H1 (cell line): Measurements from ENCODE around the gene CTSK.
"Not testable (repeated sequence)": the region's sequence is repeated elsewhere in the genome, so short reads cannot be mapped to it uniquely, and the experiment has no call there.

Experiments
- ASH2L ChIP-seq: fragments of 200-600, 300-600 bp; sonication (generic); IDR thresholded peaks from one replicate; pipeline ENCODE4 v1.7.1; 2017; ENCODE audit warnings: low read length
- CEBPB ChIP-seq: IDR thresholded peaks from 2 replicates; pipeline ENCODE4 v1.6.1; 2012; ENCODE audit warnings: low read depth, low read length
- EP300 ChIP-seq, 2 experiments: IDR thresholded peaks; 1 replicate in 1 of 2; 2 replicates in 1 of 2; pipeline ENCODE4 v1.6.1; 2011 to 2012; ENCODE audit warnings: low read depth in 2 of 2, low read length in 2 of 2, mild to moderate bottlenecking in 2 of 2, borderline replicate concordance in 1 of 2, inconsistent platforms in 1 of 2, moderate library complexity in 1 of 2
- JUN ChIP-seq: IDR thresholded peaks from 2 replicates; pipeline ENCODE4 v1.6.1; 2011; ENCODE audit warnings: low read depth, mild to moderate bottlenecking, improper control_type of control experiment, low read length
- NRF1 ChIP-seq: IDR thresholded peaks from 2 replicates; pipeline ENCODE4 v1.6.1; 2011; ENCODE audit warnings: mild to moderate bottlenecking, low read depth, low read length, improper control_type of control experiment
- POLR2A ChIP-seq, 2 experiments: IDR thresholded peaks; 1 replicate in 1 of 2; 2 replicates in 1 of 2; pipeline ENCODE4 v1.6.1; 2011; ENCODE audit warnings: low read depth in 2 of 2, low read length in 2 of 2, mild to moderate bottlenecking in 2 of 2; ENCODE audit errors: control extremely low read depth in 1 of 2
- POLR2AphosphoS5 ChIP-seq: IDR thresholded peaks from 2 replicates; pipeline ENCODE4 v1.6.1; 2011; ENCODE audit warnings: low read depth, low read length
- RAD21 ChIP-seq, 2 experiments: IDR thresholded peaks in 1 of 2; conservative IDR thresholded peaks in 1 of 2; 2 replicates each; pipeline ENCODE4 v1.6.1; 2011; ENCODE audit warnings: low read depth in 2 of 2, low read length in 2 of 2, improper control_type of control experiment in 1 of 2, inconsistent platforms in 1 of 2, mild to moderate bottlenecking in 1 of 2, moderate library complexity in 1 of 2
- SAP30 ChIP-seq: fragments of 300-600 bp; sonication (generic); IDR thresholded peaks from 2 replicates; pipeline ENCODE4 v1.7.1; 2012; ENCODE audit warnings: low read length, moderate library complexity, mild to moderate bottlenecking, inconsistent platforms; ENCODE audit not compliant: insufficient read depth, insufficient replicate concordance
- SP1 ChIP-seq: IDR thresholded peaks from 2 replicates; pipeline ENCODE4 v1.6.1; 2011; ENCODE audit warnings: low read depth, low read length
- TCF12 ChIP-seq: IDR thresholded peaks from 2 replicates; pipeline ENCODE4 v1.6.1; 2011; ENCODE audit warnings: low read depth, mild to moderate bottlenecking, low read length
- YY1 ChIP-seq: IDR thresholded peaks from 2 replicates; pipeline ENCODE4 v1.6.1; 2011; ENCODE audit warnings: low read depth, mild to moderate bottlenecking, low read length
- TF ChIP-seq, protein P1 (sequence below): IDR thresholded peaks from 2 replicates; pipeline ENCODE4 v1.6.1; 2011; ENCODE audit warnings: low read length, improper control_type of control experiment
- TF ChIP-seq, protein P2 (sequence below), 3 experiments: IDR thresholded peaks; 1 replicate in 2 of 3; 2 replicates in 1 of 3; pipeline versions ENCODE4 v1.5.1 to v1.6.1; 2011; ENCODE audit warnings: low read length in 3 of 3, mild to moderate bottlenecking in 3 of 3, inconsistent platforms in 2 of 3, low read depth in 1 of 3, moderate library complexity in 1 of 3; ENCODE audit not compliant: insufficient read depth in 1 of 3; ENCODE audit errors: control extremely low read depth in 1 of 3

DNA sequence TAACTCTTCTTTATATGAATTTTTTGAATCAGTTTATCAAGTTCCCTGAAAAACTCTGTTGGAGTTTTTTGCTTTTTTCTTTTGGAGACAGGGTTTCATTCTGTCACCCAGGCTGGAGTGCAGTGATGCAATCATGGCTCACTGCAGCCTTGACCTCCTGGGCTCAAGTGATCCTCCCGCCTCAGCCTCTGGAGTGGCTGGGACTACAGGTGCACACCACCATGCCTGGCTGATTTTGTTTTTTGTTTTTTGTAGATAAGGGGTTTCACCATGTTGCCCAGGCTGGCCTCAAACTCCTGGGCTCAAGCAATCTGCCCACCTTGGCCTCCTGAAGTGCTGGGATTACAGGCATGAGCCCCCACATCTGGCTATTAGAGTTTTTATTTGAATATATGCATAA lies 40.4 kb downstream of the CTSK start:
- TF ChIP-seq, protein P1, sequence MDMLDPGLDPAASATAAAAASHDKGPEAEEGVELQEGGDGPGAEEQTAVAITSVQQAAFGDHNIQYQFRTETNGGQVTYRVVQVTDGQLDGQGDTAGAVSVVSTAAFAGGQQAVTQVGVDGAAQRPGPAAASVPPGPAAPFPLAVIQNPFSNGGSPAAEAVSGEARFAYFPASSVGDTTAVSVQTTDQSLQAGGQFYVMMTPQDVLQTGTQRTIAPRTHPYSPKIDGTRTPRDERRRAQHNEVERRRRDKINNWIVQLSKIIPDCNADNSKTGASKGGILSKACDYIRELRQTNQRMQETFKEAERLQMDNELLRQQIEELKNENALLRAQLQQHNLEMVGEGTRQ, result not testable (repeated sequence)
- TF ChIP-seq SP1; TCF12; RAD21 (IDR thresholded peaks at IDR 0.05 in 1 of 2, conservative IDR thresholded peaks at IDR 0.05 in 1 of 2; ENCODE audit: low read depth in 2 of 2, low read length in 2 of 2); POLR2AphosphoS5; NRF1; EP300 (IDR thresholded peaks at IDR 0.05; ENCODE audit: borderline replicate concordance in 1 of 2, low read depth in 2 of 2, low read length in 2 of 2); POLR2A (IDR thresholded peaks at IDR 0.05; ENCODE audit: control extremely low read depth in 1 of 2, low read depth in 2 of 2, low read length in 2 of 2); JUN; YY1; CEBPB; SAP30; ASH2L: not testable (repeated sequence)
- TF ChIP-seq, protein P2, sequence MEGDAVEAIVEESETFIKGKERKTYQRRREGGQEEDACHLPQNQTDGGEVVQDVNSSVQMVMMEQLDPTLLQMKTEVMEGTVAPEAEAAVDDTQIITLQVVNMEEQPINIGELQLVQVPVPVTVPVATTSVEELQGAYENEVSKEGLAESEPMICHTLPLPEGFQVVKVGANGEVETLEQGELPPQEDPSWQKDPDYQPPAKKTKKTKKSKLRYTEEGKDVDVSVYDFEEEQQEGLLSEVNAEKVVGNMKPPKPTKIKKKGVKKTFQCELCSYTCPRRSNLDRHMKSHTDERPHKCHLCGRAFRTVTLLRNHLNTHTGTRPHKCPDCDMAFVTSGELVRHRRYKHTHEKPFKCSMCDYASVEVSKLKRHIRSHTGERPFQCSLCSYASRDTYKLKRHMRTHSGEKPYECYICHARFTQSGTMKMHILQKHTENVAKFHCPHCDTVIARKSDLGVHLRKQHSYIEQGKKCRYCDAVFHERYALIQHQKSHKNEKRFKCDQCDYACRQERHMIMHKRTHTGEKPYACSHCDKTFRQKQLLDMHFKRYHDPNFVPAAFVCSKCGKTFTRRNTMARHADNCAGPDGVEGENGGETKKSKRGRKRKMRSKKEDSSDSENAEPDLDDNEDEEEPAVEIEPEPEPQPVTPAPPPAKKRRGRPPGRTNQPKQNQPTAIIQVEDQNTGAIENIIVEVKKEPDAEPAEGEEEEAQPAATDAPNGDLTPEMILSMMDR (IDR thresholded peaks at IDR 0.05; ENCODE audit: control extremely low read depth in 1 of 3, insufficient read depth in 1 of 3, low read depth in 1 of 3, low read length in 3 of 3), result not testable (repeated sequence)
